Rectal smooth muscle tissue (tissue), 1 donor: ENCODE results near the gene SMPX.
"Not testable (repeated sequence)": the region's sequence is repeated elsewhere in the genome, so short reads cannot be mapped to it uniquely, and the experiment has no call there.

Experiments
- H3K27ac ChIP-seq: one replicate; pipeline ENCODE4 v1.7.0; 2013; ENCODE audit warnings: low read depth, low read length, inconsistent platforms
- H3K27me3 ChIP-seq: one replicate; pipeline ENCODE4 v1.7.0; 2013; ENCODE audit warnings: low read length; ENCODE audit not compliant: control insufficient read depth, insufficient read depth
- H3K36me3 ChIP-seq: one replicate; pipeline ENCODE4 v1.7.0; 2013; ENCODE audit warnings: low read length; ENCODE audit not compliant: control insufficient read depth, insufficient read depth
- H3K4me1 ChIP-seq: one replicate; pipeline ENCODE4 v1.7.0; 2013; ENCODE audit warnings: low read length; ENCODE audit not compliant: control insufficient read depth, insufficient read depth
- H3K4me3 ChIP-seq: one replicate; pipeline ENCODE4 v1.7.0; 2013; ENCODE audit warnings: low read length
- H3K9ac ChIP-seq: one replicate; pipeline ENCODE4 v1.7.0; 2013; ENCODE audit warnings: low read length

Gene SMPX

DNA sequence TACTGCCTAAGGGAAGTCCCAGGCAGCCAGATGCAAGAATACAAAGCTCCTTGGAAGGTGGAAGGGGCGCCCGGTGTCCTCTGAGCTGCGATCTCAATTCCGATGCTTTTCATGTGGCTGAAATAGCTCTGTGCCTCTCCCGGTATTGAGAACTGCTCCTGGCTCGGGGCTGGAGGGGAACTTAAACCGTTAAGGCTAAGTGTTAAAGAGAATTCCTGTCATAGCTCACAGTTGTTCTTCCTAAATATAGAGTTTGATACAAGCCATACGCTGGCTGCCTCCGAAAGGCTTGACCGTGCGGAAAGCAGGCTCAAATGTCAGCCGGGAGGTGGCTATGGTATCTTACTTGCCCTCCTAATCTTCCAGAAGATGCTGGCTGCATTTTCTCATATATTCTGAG is at the start of gene SMPX:
SMPX (minus strand) TSS at position 157 of the 400 bp plus-strand sequence. CDS start 3,826 bp downstream, outside the sequence.
- H3K4me3 ChIP-seq = peak within 1 kb of the TSS; percentile 9
- H3K9ac ChIP-seq = no peak within 1 kb of the TSS
- H3K36me3 ChIP-seq = no peaks in the 10 kb centered on the region
- H3K4me1 ChIP-seq = no peaks in the 10 kb centered on the region
- H3K27ac ChIP-seq = peak within 1 kb of the TSS; percentile 47
- H3K27me3 ChIP-seq = no peaks in the 10 kb centered on the region

GRCh38 chrX:21806691-21807090 is 48.8 kb upstream of the SMPX start:
- H3K4me1 ChIP-seq = no peaks in the 10 kb centered on the region
- no peaks in the 10 kb centered on the region for H3K36me3 ChIP-seq
- no peaks in the 10 kb centered on the region for H3K27me3 ChIP-seq

DNA sequence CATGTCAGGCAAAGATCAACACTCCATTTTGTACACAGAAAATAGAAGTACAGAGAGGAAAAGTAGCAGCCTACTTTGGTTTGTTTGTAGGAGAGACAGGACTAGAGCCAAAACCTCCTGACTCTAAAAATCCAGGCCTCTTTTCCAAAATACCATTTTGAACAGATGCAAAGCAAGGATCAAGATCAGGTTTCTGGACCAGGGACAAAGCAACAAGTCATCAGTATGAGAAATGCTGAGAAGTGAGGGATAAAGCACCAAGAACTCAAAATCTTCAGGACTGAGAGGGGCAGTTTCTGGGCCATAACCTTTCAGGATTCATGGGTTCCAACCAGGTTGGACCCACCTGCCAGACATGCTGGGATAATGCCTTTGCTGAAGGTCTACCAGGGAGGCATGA is 44.9 kb upstream of the SMPX start:
- Histone ChIP-seq H3K4me3 (no peak overlapping the region), H3K27me3 (no peaks in the 10 kb centered on the region), H3K9ac (no peak overlapping the region), H3K27ac (peak overlapping the region; percentile 2), H3K36me3 (no peaks in the 10 kb centered on the region), H3K4me1 (peaks cover 7% of the 10 kb centered on the region)

More at GRCh38 chrX:21806691-21807090, 48.8 kb upstream of the SMPX start:
- Histone ChIP-seq H3K9ac (no peak overlapping the region), H3K27ac (no peak overlapping the region), H3K4me3 (no peak overlapping the region)

DNA sequence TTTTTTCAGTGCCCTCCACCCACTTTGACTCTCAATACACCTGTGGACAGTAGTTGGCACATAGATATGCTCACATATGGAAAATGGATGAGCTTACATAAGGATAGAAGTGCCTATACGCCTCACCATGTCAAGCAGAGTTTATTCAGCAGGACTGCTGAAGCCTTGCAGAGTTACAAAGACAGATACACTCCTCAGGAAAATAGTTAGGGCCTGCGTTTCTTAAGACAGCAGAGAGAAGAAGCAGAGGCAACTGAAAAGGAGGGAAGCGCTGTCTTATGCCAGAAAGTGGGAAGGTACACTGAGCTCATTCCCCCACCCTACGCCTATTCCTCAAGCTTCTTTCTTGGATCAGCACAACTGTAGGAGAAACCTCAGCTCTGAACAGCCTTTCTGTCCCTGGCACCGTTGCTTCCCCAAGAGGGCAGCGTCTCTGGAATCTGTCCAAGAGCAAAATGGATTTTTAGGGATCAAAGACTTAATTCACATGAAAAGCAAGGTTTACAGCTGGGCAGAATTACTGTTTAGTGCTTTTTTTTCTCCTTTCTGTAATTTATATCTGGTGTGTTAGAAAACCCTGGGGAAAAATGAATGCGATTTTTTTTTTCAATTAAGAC is 44.2 kb upstream of the SMPX start:
- Histone ChIP-seq H3K27ac (no peak overlapping the region), H3K36me3 (no peaks in the 10 kb centered on the region), H3K4me3 (no peak overlapping the region), H3K27me3 (no peaks in the 10 kb centered on the region), H3K9ac (no peak overlapping the region), H3K4me1 (peaks cover 7% of the 10 kb centered on the region)

GRCh38 chrX:21800344-21800770 is 42.4 kb upstream of the SMPX start:
- H3K4me1 ChIP-seq = peaks cover 7% of the 10 kb centered on the region
- H3K27ac ChIP-seq = peak overlapping the region; percentile 63
- no peak overlapping the region for H3K4me3 ChIP-seq
- H3K27me3 ChIP-seq = no peaks in the 10 kb centered on the region
- H3K9ac ChIP-seq = no peak overlapping the region
- no peaks in the 10 kb centered on the region for H3K36me3 ChIP-seq

DNA sequence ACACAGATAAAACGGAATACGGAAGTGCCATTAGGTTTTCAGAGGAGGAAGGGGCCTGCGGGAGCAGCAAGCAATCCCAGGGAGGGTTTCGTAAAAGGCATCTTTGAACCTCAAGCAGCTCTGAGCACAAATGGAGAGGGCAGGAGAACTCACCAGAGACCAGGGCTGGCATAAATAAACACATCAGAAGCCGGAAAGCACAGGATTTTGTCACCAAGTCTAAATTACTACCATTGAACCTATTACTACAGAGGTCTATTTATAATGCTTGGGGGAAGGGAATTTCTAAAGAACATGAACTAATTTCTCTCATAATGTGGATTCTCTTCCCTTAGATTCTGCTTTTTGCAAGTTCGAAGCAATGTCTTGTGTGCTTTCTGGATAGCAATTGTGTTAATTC is 41.9 kb upstream of the SMPX start:
- Histone ChIP-seq H3K4me3 (no peak overlapping the region), H3K9ac (no peak overlapping the region), H3K4me1 (peaks cover 7% of the 10 kb centered on the region), H3K27ac (peak overlapping the region; percentile 63), H3K27me3 (no peaks in the 10 kb centered on the region), H3K36me3 (no peaks in the 10 kb centered on the region)

DNA sequence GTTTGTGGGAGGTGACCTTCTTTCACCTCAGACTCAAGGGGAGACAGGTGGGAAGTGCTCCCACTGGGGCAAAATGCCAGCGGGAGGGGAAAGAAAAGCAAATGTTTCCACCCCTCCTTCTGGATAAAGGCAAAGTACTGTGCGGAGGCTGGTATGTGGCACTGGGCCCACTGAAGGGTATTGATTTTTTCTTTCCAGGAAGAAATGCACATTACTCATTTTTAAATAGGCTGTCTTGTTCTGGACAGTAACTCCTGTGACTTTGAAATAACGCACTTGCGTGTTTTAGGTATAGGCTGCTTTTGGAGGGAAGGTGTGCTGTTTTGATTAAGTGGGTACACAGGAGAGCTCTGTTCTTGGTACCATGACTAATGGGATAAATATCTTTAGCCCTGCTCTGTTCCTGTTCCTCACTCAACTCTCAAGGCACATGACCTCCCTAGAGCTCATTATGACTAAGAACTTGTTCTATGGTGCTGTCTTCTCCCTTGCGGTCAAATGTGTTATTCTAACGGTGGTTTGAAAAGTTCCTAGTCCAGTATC is 40.8 kb upstream of the SMPX start:
- no peak overlapping the region for H3K27ac ChIP-seq
- H3K4me1 ChIP-seq = peaks cover 7% of the 10 kb centered on the region
- no peaks in the 10 kb centered on the region for H3K36me3 ChIP-seq
- H3K9ac ChIP-seq = no peak overlapping the region
- no peaks in the 10 kb centered on the region for H3K27me3 ChIP-seq
- no peak overlapping the region for H3K4me3 ChIP-seq

DNA sequence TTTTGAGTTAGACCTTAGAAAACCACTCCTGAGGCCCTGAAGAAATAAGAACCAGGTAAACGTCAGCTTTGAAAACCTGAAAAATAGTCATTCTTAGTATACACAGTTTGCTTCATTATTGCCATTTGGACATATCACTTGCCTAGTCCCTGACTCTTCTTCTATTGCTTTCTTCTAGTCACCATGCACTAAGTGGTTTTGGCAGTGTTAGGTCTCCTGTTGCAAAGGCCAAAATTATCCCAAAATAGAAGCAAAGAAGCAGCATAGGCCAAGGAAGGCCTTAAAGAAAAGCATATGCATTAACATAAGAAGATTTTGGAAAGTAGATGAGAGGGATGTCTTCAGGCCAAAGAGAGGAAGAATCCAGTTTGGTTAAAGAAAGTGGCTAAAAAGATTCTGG is 24.1 kb upstream of the SMPX start:
- no peak overlapping the region for H3K9ac ChIP-seq
- no peaks in the 10 kb centered on the region for H3K36me3 ChIP-seq

DNA sequence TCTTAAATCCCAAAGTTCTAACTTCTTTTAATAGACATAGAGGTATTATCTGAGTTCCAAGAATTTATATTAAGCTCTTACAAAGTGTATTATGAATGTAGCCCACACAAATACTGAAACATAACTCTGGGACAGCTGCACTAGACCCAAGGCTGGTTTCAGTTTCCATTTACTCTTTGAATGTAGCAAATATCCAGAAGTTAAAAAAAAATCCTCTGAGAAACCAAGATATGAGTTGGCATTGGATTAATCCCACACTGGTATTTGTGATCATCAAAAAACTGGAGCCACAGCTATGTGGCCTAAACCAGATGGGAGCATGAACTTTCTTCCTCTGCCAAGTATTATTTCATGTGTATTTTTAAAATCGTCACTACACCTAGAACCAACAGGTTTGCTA is 23.6 kb upstream of the SMPX start:
- no peaks in the 10 kb centered on the region for H3K36me3 ChIP-seq
- no peaks in the 10 kb centered on the region for H3K4me1 ChIP-seq
- H3K4me3 ChIP-seq = no peak overlapping the region
- H3K27ac ChIP-seq = no peak overlapping the region
- no peaks in the 10 kb centered on the region for H3K27me3 ChIP-seq
- H3K9ac ChIP-seq = no peak overlapping the region

More for the DNA sequence above, 24.1 kb upstream of the SMPX start:
- no peak overlapping the region for H3K4me3 ChIP-seq
- H3K27me3 ChIP-seq = no peaks in the 10 kb centered on the region
- H3K4me1 ChIP-seq = no peaks in the 10 kb centered on the region
- no peak overlapping the region for H3K27ac ChIP-seq

GRCh38 chrX:21779095-21779494 is 21.2 kb upstream of the SMPX start:
- Histone ChIP-seq H3K9ac (no peak overlapping the region), H3K4me3 (no peak overlapping the region), H3K27me3 (no peaks in the 10 kb centered on the region), H3K4me1 (no peaks in the 10 kb centered on the region), H3K36me3 (no peaks in the 10 kb centered on the region), H3K27ac (no peak overlapping the region)

DNA sequence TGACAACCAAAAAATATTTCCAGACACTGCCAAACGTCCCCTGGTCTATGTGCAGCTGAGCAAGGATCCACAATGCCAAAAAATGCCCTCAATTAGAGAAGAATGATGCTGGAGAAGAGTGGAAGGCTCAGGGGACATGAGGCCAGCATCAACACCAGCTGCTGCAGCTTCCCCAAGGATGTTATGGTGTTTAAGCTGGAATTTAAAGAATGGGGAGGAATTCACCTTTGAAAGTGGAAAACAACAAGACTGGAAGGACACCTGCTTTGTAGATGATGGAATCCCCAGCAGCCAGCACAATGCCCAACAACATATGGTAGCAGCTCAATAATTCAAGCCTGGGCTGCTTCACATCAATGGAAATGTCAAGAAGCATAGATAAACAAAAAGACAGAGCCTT is 20.3 kb upstream of the SMPX start:
- no peak overlapping the region for H3K27ac ChIP-seq
- no peak overlapping the region for H3K9ac ChIP-seq
- no peaks in the 10 kb centered on the region for H3K4me1 ChIP-seq
- no peaks in the 10 kb centered on the region for H3K27me3 ChIP-seq
- H3K4me3 ChIP-seq = no peak overlapping the region
- H3K36me3 ChIP-seq = no peaks in the 10 kb centered on the region

DNA sequence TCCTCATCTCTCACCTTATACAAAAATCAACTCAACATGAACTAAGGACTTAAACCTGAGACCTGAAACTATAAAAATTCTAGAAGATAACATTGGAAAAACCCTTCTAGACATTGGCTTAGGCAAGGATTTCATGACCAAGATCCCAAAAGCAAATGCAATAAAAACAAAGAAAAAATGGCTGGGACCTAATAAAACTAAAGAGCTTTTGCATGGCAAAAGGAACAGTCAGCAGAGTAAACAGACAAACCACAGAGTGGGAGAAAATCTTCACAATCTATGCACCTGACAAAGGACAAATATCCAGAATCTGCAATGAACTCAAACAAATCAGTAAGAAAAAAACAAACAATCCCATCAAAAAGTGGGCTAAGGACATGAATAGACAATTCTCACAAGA is 17.2 kb upstream of the SMPX start:
- not testable (repeated sequence) for H3K36me3 ChIP-seq, H3K27ac ChIP-seq, H3K4me3 ChIP-seq, H3K4me1 ChIP-seq, H3K9ac ChIP-seq, H3K27me3 ChIP-seq

GRCh38 chrX:21773036-21773435 is 15.1 kb upstream of the SMPX start:
- H3K9ac ChIP-seq, H3K4me1 ChIP-seq, H3K27ac ChIP-seq, H3K27me3 ChIP-seq, H3K4me3 ChIP-seq, H3K36me3 ChIP-seq: not testable (repeated sequence)
